Measurements from ENCODE around the gene TSKU.

GRCh38 chr11:76759517-76759916, 23.6 kb upstream of the TSKU start:
- TF ChIP-seq CTCF (conservative IDR thresholded peaks at IDR 0.05 in 1 of 2, IDR thresholded peaks at IDR 0.05 in 1 of 2; ENCODE audit: extremely low read depth in 1 of 2, insufficient read depth in 1 of 2, low read depth in 1 of 2, low read length in 2 of 2) (no peak), EZH2 (IDR thresholded peaks at IDR 0.05; ENCODE audit: borderline replicate concordance, low read length) (no peak)
